HG02870 (cell line): ENCODE results near the gene RUNDC3A.
"Not testable (repeated sequence)": the region's sequence is repeated elsewhere in the genome, so short reads cannot be mapped to it uniquely, and the experiment has no call there.

Source experiments
- ATAC-seq: cut with Tn5 transposase; IDR thresholded peaks from one replicate; pipeline ENCODE4 v1.9.1; 2021; ENCODE audit warnings: mild to moderate bottlenecking, moderate library complexity; ENCODE audit not compliant: unreplicated experiment

RUNDC3A gene

DNA sequence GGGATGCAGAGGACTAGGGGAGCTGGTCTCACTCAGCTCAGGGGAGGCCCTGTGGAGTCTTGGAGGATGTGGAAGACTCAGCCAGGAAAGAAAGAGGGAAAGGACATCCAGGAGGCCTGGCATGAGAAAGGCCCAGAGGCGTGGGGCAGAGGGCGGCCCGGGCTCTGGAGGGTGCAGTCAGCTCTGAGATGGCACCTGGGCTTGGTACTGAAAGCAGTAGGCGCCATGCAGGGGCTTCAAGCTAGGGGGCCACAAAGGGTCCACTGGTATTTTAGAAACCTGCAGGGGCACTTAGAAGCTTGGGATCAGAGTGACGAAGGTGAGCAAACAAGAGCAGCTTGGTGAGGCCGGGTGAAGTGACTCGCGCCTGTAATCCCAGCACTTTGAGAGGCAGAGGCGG lies 49.7 kb downstream of the RUNDC3A start:
- no peak for ATAC-seq

DNA sequence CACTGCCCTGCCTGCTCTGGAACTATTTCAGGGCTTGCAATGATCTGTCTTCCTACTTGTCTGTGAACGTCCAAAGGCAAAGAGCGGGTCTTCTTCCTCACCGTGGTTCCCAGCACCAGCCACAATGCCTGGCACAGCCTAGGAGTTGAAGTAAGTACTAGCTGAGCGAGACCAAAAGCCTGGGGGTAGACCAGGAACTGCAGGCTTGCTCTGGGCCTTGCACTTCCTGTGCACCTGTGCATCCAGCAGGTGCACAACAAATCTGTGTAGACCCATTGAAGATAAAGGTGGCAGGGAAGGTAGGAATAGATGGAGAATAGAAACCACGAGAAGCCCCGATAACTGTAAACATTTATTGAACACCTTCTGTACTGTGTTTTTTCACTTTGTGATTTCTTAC lies 50.6 kb downstream of the RUNDC3A start:
- no peak for ATAC-seq

DNA sequence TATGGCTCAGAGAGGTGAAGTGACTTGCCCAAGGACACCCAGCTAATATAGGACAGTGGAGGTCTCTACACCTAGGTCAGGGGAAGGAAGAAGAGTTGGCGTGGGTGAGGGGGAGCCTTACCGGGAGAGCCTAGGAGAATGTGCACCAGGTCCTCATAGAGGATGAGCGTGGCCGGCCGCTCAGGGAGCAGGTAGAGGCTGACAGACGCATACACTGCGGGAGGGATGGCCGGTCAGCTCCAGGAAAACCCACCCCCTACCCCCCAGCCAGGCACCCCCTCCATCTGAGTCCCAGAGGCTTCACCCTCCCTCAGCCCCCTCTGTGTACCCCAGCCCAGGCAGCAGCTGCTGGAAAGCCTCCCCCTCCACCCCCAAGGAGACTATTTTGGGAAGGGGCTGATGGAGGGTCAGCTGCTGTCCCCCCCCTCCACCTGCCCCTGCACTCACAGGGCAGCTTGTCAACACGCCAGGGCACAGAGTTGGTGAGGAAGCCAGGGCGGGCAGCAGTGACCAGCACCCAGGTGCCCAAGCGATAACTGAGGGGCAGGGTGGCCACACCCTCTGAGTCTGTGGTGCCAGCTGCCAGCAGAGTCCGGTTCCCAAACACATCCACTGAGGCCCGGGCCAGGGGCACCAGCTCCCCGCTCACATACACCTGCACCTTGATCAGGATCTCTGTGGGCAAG lies 51.2 kb downstream of the RUNDC3A start:
- no peak for ATAC-seq

DNA sequence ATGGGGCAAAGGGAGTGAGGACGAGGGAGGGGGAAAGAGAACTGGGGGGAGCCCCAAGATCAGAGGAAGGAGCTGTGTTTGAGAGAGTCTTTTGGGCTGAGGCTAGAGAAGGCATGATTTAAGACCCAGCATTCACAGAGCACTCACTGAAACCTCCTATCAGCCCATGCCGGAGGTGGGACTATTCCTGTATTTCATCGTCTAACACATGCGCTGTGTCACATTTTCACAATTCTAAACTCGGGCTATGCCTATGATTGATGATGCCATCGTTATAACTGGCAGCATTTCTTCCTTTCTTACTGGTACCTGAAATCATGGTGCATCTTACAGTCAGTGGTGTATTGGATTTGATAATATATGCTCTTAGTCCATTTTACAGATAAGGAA lies 51.7 kb downstream of the RUNDC3A start:
- no peak for ATAC-seq

DNA sequence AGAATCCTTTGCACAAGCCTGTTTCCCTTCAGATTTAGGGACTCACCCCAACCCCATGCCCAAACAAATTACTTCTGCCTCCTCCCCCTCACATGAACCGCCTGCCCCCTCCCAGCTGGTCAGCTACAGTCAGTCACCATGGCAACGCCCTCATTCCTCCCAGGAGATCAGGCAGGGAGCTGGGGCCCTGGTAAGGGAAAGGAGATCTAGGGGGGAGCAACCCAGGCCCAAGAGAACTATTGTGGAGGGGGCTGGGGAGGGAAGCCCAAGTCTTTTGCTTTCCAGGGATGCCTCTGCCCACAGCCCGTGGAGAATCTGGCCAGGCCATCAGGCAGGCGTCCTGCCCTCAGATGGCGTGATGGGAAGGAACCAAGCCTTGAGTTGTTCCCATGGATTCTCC lies 52.4 kb downstream of the RUNDC3A start:
- ATAC-seq = no peak

DNA sequence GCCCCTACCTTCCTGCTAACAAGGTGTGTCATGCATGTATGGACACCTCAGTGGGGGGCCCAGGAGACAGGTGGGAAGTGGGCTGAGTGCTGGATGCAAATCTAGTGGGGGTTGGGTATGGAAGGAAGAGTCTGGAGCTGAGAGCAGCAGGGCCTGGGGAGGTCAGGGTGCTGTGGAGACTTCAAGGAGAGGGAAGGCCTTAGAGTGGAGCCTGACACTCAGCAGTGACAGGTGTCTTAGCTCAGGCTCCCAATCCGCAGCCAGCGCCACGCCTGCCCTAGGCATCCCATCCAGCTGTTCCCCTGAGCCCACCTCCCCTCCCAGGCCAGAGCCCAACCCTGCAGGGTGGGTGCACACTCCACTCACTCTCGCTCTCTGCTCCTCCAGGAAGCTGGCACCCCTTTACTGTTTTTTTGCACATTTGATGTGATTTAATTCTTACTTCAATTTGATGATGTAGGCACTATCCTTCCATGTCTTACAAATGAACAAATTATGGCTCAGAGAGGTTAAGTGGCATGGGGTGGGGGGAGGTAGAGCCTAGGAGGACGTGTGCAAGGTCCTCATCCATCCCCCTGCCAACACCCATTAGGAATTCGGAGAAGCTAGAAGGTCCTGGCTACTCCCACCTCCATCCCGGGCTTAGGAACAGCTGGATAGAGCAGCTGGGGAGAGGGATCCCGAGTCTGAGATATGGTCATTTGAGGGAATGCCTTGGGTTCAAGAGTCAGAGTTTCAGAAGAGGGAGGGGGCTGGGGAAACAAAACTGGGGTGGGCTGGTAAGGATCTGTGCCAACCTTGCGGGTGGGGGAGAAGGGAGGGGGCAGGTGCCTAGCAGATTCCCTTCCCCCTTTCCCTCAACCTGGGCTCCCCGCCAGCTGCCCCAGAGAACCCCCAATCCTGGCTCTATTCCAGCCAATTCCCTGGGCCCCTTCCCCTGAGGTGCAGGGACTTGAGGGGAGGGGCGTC lies 53.2 kb downstream of the RUNDC3A start:
- ATAC-seq = no peak

DNA sequence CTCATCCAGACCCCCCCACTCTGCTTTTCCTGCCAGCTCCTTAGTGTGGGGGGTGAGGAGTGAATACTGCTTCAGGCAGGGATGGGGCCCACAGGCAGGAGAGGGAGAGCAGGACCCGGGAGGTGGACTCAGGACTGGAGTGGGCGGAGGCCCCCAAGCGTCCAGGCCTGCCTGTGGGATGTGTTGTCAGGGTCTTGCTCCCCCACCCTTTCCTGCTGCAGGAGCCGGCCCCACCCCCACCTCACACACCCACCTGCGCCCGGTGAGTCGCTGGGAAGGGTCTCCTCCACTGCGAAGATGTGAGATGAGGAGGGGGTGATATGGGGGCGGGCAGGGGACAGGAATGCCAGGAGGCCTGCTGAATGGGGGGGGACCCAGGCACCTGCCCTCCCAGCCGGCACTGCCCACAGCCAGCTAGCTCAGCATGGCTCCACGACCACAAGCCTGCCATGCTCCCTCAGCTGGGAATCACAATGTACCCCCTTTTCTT lies 54.1 kb downstream of the RUNDC3A start:
- no peak for ATAC-seq

DNA sequence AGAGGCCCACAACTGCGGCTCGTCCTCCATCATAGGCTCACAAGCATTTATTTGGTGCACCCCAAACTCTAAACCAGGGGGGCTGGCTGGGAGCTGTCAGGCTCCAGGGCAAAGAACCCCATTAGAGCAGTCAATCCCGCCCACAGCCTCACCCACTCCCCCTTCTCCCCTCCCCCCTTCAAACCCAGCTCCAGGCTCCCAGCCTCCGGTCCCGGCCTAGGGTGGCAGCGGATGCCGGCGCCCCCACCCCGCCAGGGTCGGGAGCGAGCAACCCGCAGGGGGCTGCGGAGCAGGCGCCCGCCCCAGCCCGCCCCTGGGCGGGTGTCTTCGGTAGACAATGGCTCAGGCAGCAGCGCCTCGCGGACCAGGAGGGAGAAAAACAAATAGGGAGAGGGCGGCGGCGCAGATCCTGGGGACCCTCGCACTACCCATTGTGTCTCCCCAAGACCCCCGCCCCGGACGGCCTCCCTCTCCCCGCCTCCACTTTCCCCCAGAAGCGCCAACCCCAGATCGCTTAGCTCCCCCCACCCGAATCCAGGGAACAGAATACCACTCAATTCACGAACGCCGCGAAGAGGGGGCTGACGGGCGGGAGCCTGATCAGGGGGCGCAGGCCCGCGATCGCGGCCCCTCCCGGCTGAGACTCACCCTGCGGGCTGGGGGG lies 54.7 kb downstream of the RUNDC3A start:
- ATAC-seq = no peak

DNA sequence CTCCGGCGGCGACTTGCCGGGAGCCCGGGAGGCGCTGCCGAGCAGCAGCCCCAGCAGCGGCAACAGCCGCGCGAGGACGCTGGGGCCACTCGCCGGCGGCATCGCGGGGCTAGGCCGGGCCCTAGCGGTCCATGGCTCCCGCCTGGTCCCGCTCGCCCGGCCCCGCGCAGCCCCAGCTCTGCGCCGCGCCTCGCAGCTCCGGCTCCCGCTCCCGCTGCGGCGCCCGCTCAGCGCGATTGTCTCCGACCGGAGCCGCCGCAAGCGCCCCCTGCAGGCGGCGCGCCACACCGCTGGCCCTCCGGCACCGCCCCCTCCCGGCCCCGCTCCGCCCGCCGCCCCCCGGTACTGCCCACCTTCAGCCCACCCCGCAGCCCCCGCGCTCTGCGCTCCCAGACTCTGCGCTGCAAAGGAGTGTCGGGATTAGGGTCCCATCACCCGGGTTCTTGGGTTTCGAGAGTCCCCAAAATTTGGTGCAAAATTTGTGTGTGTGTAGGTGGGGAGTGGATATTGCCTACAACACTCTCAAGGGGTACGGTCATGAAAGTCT lies 55.3 kb downstream of the RUNDC3A start, which contains the start of gene FAM171A2:
Gene FAM171A2 (minus strand): TSS at position 241 of the 547 bp plus-strand sequence. CDS start 139 bp downstream, at position 102.
- ATAC-seq = no peak

DNA sequence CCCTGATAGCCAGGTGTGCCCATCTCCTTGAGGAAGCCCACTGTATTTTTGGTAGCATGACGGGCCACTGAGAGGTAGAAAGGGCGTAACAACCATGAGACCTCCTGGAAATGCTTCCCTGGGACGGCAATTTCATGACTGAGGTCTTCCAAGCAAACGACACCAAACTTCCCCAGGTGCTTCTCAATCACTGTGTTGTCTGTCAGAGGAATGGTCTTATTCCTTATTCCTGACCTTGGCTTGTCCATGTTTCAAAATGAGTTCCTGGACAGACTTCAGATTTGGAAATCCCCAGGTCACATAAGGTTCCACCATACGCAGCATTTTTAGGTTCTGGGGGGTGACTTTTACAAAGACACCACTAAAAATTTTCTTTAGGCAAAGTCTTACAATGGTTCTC lies 56.6 kb downstream of the RUNDC3A start:
- not testable (repeated sequence) for ATAC-seq

DNA sequence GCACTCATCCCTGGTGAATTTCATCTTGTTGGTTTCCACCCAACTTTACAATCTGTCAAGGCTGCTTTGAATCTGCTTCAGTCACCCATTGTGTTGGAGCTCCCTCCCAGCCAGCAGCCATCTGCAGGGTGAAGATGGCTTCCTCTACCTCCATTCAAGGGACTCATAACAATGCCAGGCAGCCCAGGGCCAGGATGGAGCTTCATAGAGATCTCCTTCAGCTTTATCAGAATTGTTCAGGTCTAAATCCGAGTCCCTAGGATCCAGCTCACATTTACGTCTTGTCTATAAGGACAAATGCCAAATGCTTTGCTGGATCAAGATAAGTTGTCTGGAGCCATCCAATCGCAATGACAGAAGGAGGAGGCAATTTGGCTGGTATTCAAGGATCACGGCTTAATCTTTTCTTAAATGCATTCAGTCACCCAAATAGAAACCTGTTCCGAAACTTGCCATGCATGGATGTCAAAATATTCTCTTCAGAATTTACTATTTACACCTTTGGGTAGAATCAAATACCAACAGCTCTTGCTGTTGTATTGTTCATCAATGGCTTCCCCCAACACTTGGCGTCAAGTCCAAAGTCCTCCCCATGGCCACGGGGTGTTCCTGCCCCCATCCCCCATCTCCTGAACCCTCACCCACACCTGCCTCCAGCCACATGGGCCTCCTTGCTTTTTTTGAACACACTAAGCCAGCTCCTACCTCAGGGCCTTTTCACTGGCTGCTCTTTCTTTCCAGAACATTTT lies 59.0 kb downstream of the RUNDC3A start:
- ATAC-seq = no peak
